ENCODE results near the gene AMFR. TPM values are rescaled to one million over a fixed set of nuclear protein-coding genes. Genes with fewer than 3 reads are reported as not detected.

AMFR gene
- total RNA-seq, 3 donors from 2014 or later (not counting 1 experiment from before 2014, with no cell fraction given): 58.4 to 87.1 (median 71.7) TPM

DNA sequence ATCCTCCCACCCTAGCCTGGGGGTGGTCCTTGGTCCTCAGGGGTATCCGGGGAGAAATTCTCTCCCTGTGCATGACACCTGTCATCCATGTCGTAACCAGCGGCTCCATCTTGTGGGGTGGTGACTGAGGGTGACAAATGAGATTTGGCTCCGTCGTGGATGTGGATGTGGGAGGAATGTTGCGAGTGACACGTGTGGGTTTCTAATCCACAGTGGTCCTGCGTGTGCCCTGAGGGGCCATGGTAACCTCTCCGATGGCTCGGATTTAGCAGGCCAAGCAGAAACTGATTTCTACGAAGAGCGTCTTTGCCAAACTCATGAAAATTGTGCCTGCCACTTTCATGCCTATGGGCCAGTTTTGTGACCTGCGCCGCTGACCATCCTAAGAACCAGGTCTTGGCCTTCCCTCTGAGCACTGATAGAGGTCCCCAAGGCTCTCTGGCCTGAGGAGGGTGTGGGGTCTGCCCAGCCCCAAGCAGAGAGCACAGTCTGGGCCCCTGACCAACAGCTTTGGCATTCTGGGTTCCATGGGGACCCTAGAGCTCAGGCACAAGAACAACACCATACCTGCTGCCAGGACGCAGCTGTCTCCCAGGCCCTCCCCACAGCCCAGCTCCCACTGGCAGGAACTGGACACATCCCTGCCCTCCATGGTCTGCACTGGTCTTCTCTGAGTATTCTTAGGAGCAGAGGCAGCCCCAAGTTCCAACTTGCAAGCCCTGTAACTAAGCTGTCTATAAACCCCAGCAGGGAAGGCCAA is 79.0 kb downstream of the AMFR start:
- Mint-ChIP-seq H3K27ac (no peak overlapping the region), H3K27me3 (ENCODE audit: low read depth in 2 of 2) (no peaks in the 10 kb centered on the region), H3K9me3 (no peaks in the 10 kb centered on the region), H3K4me1 (no peaks in the 10 kb centered on the region), H3K36me3 (no peaks in the 10 kb centered on the region), H3K4me3 (no peak overlapping the region)
- intact Hi-C loops (cut with micrococcal nuclease): no loop called here
- no peaks in the 10 kb centered on the region for H3K4me1 ChIP-seq (ENCODE audit: control insufficient read depth, insufficient read depth, low read length)
- H3K9me3 ChIP-seq (ENCODE audit: control insufficient read depth, insufficient read depth, low read length): no peaks in the 10 kb centered on the region
- H3K36me3 ChIP-seq (ENCODE audit: control insufficient read depth, insufficient read depth, low read length): no peaks in the 10 kb centered on the region
- 96% methylated on average over 15 of the region's 15 CpGs for WGBS (ENCODE audit: insufficient coverage)
- DNase-seq (no peak), ATAC-seq (no peak)
- TF ChIP-seq CTCF (IDR thresholded peaks at IDR 0.05): no peak
- no peak overlapping the region for H3K27ac ChIP-seq (ENCODE audit: low read length)
- no peak overlapping the region for H3K4me3 ChIP-seq (ENCODE audit: low read length)
- H3K27me3 ChIP-seq (ENCODE audit: control insufficient read depth, insufficient read depth, low read length): no peaks in the 10 kb centered on the region

- H3K4me3 Mint-ChIP-seq: no peak overlapping the region
These were observed 79.8 kb downstream of the AMFR start for GRCh38 chr16:56345406-56346050.

GRCh38 chr16:56344518-56345405 is 80.6 kb downstream of the AMFR start:
- no peak overlapping the region for H3K4me3 Mint-ChIP-seq
- no peak overlapping the region for H3K4me3 ChIP-seq (ENCODE audit: low read length)
- no peaks in the 10 kb centered on the region for H3K36me3 Mint-ChIP-seq
- no peaks in the 10 kb centered on the region for H3K36me3 ChIP-seq (ENCODE audit: control insufficient read depth, insufficient read depth, low read length)
- intact Hi-C loops (cut with micrococcal nuclease): no loop called here
- 81% methylated on average over 17 of the region's 18 CpGs for WGBS (ENCODE audit: insufficient coverage)
- H3K4me1 ChIP-seq (ENCODE audit: control insufficient read depth, insufficient read depth, low read length): no peaks in the 10 kb centered on the region
- H3K27me3 Mint-ChIP-seq (ENCODE audit: low read depth in 2 of 2): no peaks in the 10 kb centered on the region
- no peak for DNase-seq
- H3K27ac ChIP-seq (ENCODE audit: low read length): no peak overlapping the region
- no peaks in the 10 kb centered on the region for H3K27me3 ChIP-seq (ENCODE audit: control insufficient read depth, insufficient read depth, low read length)
- H3K9me3 Mint-ChIP-seq: no peaks in the 10 kb centered on the region
- no peaks in the 10 kb centered on the region for H3K4me1 Mint-ChIP-seq
- H3K9me3 ChIP-seq (ENCODE audit: control insufficient read depth, insufficient read depth, low read length): no peaks in the 10 kb centered on the region
- H3K27ac Mint-ChIP-seq: no peak overlapping the region
- TF ChIP-seq CTCF (IDR thresholded peaks at IDR 0.05): no peak
- ATAC-seq: no peak

More at GRCh38 chr16:56345406-56346050, 79.8 kb downstream of the AMFR start:
- no peaks in the 10 kb centered on the region for H3K36me3 ChIP-seq (ENCODE audit: control insufficient read depth, insufficient read depth, low read length)
- H3K4me3 ChIP-seq (ENCODE audit: low read length): no peak overlapping the region
- ATAC-seq (no peak), DNase-seq (no peak)
- no peak overlapping the region for H3K27ac ChIP-seq (ENCODE audit: low read length)
- no peaks in the 10 kb centered on the region for H3K9me3 ChIP-seq (ENCODE audit: control insufficient read depth, insufficient read depth, low read length)
- intact Hi-C loops (cut with micrococcal nuclease): no loop called here
- H3K9me3 Mint-ChIP-seq: no peaks in the 10 kb centered on the region
- WGBS (ENCODE audit: insufficient coverage): 89% methylated on average over 13 of the region's 13 CpGs
- no peaks in the 10 kb centered on the region for H3K4me1 Mint-ChIP-seq
- no peak for TF ChIP-seq CTCF (IDR thresholded peaks at IDR 0.05)
- no peak overlapping the region for H3K27ac Mint-ChIP-seq
- H3K27me3 ChIP-seq (ENCODE audit: control insufficient read depth, insufficient read depth, low read length): no peaks in the 10 kb centered on the region
- no peaks in the 10 kb centered on the region for H3K4me1 ChIP-seq (ENCODE audit: control insufficient read depth, insufficient read depth, low read length)
- no peaks in the 10 kb centered on the region for H3K27me3 Mint-ChIP-seq (ENCODE audit: low read depth in 2 of 2)
- no peaks in the 10 kb centered on the region for H3K36me3 Mint-ChIP-seq
